HG03575 (cell line): ENCODE data around the gene TTC6.

Experiments used
- ATAC-seq: cut with Tn5 transposase; IDR thresholded peaks from one replicate; pipeline ENCODE4 v1.9.1; 2021; ENCODE audit not compliant: unreplicated experiment, insufficient number of reproducible peaks, low FRiP score; ENCODE audit errors: extremely low read depth

The TTC6 gene

GRCh38 chr14:37584211-37585100 is 11.0 kb upstream of the TTC6 start:
- no peak for ATAC-seq

GRCh38 chr14:37585101-37585511 is 10.3 kb upstream of the TTC6 start:
- no peak for ATAC-seq

DNA sequence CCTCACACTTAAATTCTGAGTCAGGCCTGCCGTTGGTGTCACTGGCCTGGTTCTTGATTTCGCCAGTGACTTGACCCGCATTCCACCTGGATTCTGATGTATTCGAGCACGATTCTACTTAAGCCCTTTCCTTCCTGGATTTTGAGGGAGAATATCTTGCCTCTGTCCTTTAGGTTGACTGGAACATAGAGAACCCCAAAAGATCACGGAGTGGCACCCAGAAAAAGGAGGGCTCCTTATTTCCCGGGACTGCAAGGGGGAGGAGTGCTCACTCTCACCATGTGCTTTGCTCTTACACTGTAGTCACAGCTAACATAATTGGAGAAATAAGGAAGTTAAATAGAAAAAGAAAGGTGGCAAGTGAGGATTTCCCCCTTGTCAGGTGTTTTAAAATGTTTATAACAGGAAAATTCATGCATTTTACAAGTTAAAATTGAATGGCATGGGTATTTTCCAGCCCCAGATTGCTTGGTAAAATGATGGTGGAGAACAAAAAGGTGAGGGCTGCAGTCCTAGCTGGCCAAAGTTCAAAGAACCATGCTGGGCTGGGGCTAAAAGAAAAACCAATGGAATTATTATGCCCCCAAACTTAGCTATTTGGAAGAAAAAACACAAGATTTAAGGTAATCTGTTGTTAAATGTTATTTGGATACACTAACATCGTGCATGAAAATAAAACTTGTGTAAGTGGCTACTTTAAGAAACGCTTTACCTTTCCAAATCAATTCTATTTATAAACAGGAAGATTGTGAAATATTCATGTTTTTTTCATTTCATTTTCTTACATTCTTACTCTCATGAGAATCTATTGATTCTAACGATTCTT is 9.2 kb upstream of the TTC6 start:
- ATAC-seq, result no peak

GRCh38 chr14:37586797-37587130 is 8.7 kb upstream of the TTC6 start:
- ATAC-seq, result no peak

DNA sequence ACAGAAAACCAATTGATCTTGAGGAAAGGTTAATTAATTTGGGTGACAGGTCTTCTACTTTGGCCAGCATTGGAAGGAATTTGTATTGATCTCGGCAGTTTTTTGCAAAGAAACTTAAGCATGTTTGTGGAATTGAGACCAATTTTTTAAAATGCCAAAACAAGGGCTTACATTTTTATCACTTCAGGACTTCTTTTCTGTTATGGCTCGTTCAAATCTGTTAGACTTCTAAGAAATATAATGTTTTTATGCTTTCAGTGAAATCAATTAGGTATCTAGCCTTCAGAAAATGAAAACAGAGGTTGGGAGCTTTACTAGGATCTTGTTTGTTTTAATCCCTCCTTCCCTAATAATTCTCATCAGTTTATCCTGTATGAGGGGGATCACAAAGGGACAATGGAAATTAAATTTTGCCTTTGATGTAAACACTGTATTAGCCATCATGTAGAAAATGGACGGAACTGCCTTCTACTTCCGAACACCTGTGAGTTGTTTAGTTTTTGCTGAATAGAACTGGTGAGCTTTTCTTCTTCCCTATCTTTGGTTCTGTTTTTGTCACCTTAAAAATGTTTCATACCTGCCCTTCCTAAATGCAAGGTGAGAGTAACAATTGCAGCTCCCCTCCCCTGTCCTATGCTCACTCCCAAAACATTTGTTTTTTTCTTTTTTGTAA is 8.2 kb upstream of the TTC6 start:
- no peak for ATAC-seq

DNA sequence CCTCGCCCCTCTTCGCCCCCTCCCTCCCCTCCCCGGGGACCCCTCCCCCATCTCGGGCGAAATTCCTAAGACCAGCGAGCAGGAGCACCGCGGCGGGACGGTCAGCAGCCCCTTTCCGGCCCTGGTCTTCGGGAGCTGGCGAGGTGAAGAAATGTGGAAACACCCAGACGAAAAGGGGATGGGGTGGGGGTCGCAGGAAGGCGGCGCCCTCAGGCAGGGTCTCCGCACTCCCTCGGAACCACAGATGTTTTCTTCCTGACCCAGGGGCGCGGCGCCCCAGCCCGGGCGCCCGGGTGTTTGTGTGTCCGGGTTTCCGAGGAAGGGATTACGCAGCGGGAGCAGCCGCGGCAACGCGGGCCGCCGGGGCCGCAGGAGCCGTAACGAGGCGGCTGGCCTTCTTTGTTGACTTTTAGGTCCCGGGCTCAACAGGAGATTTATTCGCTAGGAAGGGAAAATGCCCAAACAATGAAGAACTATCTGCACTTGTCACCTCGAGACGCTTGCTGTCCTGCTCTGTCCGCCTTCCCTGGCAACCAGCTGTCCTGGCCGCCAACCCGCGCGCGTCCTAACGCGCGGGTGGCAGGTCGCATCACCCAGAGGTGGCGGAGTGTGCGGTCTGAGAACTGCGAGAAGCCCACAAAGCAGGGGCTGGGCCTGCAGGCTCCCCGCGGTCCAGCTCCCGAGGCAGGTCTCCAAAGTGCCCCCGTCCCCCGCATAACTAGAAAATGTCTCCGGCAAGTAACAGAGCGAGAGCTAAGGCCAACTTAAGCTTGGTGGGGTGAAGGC is 7.4 kb upstream of the TTC6 start:
- no peak for ATAC-seq

DNA sequence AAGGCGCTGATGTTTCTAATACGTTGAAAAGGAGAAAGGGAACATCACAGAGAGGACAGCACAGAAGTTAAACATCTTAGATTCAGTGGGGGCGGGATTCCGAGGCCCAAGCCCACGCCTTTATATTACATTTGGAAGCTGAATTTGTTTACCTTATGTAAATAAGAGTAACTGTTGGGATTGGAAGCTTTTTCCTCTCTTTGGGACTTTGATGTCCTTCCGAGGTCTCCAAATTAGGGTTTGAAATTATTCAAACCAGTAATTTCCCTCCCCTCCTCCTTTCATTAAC is 6.8 kb upstream of the TTC6 start:
- no peak for ATAC-seq

GRCh38 chr14:37588956-37589714 is 6.3 kb upstream of the TTC6 start:
- no peak for ATAC-seq

GRCh38 chr14:37589715-37590427 is 5.6 kb upstream of the TTC6 start:
- ATAC-seq, result no peak

DNA sequence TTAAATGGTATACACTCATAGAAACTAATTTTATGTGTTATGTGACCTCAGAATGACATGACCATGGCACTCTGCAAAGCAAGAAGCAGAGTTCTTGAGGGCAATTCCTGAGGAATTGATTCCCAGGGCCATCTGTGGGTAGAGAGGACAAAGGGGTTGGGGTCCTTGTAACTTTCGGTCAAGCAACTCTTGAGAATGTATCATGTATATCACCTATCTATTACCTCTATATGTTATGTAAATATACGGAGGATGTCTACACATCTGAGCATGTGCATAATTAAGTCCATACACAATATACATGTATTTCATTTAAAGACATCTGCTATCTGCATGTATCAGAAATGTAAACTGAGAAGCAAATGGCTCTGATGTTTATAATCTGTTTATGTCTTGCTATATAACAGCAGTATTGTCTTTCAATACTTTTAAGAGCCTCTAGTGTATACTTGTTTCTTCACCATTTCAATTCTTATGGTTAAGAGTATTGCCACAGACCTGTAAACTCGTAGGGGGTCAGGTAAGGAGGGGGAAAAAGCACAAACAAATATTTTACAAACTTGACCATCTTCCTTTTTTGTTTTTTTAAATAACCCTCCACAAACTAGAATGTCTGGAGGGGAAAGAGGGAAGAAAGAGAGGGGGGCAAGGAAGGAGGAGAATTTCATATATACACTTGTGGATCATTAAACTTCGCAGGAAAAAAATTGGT is 4.8 kb upstream of the TTC6 start:
- ATAC-seq, result no peak

GRCh38 chr14:37591311-37591940 is 4.0 kb upstream of the TTC6 start:
- ATAC-seq, result no peak

- no peak for ATAC-seq
Measured at GRCh38 chr14:37591941-37592481, 3.4 kb upstream of the TTC6 start.

DNA sequence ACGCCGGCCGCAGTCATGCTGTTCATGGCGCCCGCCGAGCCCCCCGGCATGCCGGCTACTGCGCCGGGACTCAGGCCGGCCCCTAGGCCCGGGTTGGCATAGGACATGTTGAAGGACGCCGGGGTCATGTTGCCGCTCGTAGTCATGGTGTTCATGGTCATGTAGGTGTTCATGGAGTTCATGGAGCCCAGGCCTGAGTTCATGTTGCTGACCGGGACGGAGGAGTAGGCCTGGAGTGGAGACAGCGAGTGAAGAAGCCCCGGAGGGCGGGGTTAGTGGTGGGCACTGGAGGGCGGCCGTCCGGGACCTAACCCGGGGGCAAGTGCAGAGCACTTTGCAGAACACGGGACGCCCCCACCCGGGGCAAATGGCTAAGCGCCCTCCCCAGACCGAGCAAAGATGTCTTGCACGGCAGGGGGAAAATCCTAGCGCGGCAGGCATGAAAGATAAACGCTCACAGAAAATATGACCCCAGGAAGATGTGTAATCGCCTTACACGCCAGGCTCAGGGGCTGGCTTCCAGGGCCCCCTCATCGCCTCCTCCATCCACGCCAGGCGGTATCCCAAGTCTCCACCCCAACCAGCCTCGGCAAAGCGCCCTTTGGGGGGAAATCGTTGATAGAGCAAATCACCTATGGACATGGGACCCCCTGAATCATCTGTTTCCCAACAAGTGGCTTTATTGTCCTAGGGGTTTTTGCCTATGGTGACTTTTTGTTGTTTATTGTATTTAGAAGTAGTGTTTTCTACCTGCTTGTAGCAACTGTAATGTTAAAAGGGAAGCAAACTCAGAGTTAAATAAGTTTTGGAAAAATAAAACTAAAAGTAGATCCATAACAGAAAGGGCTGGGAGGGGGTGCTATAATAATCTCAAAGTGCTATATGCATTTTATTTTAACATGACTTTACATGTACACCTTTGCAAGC is 2.7 kb upstream of the TTC6 start:
- no peak for ATAC-seq

- no peak for ATAC-seq
Measured at GRCh38 chr14:37593511-37594237, 1.8 kb upstream of the TTC6 start.
